ENCODE measurements around the gene CD14. TPM values are rescaled to one million over a fixed set of nuclear protein-coding genes. Genes with fewer than 3 reads are reported as not detected.

The CD14 gene
- 3.6 to 4.4 TPM (median 4.0 TPM) in 5 replicates for total RNA-seq (2022; extraction: Qiagen RNA extraction; ENCODE audit: low read depth)

GRCh38 chr5:140633021-140633471 is at the start of gene CD14:
Gene CD14 (minus strand): TSS chr5:140633175. CDS start chr5:140633071, 104 bp downstream.

GRCh38 chr5:140673187-140673976 is 40.4 kb upstream of the CD14 start, which contains the start of gene DND1:
Gene DND1 (minus strand): TSS chr5:140673576. CDS start chr5:140673542, 34 bp downstream.

GRCh38 chr5:140664359-140665119 is 31.6 kb upstream of the CD14 start, which contains the start of gene WDR55:
Gene WDR55 (plus strand): TSS chr5:140664904. CDS start chr5:140664913, 9 bp downstream.

GRCh38 chr5:140639148-140639981 is 6.4 kb upstream of the CD14 start, which contains the start of gene TMCO6:
Gene TMCO6 (plus strand): TSS chr5:140639451. CDS start chr5:140639528, 77 bp downstream.

Other genes with a start within 250 kb of the CD14 start
- 50.2 to 59.9 TPM (median 54.6 TPM) in 5 replicates for gene ANKHD1, start 231.3 kb downstream of the CD14 start, total RNA-seq (2022; extraction: Qiagen RNA extraction; ENCODE audit: low read depth)
- gene EIF4EBP3, start 85.5 kb downstream of the CD14 start, total RNA-seq (2022; extraction: Qiagen RNA extraction; ENCODE audit: low read depth): 2.1 to 2.9 TPM (median 2.6 TPM) in 5 replicates
- 39.3 to 50.7 TPM (median 47.3 TPM) in 5 replicates for gene SRA1, start 75.7 kb downstream of the CD14 start, total RNA-seq (2022; extraction: Qiagen RNA extraction; ENCODE audit: low read depth)
- 3.9 to 7.5 TPM (median 7.1 TPM) in 5 replicates for gene APBB3, start 68.6 kb downstream of the CD14 start, total RNA-seq (2022; extraction: Qiagen RNA extraction; ENCODE audit: low read depth)
- 78.4 to 87.3 TPM (median 80.6 TPM) in 5 replicates for gene SLC35A4, start 68.3 kb downstream of the CD14 start, total RNA-seq (2022; extraction: Qiagen RNA extraction; ENCODE audit: low read depth)
- 9.3 to 15.1 TPM (median 13.0 TPM) in 5 replicates for gene TMCO6, start 6.3 kb upstream of the CD14 start, total RNA-seq (2022; extraction: Qiagen RNA extraction; ENCODE audit: low read depth)
- 107 to 124 TPM (median 115 TPM) in 5 replicates for gene NDUFA2, start 14.5 kb upstream of the CD14 start, total RNA-seq (2022; extraction: Qiagen RNA extraction; ENCODE audit: low read depth)
- 94.5 to 107 TPM (median 102 TPM) in 5 replicates for gene IK, start 14.7 kb upstream of the CD14 start, total RNA-seq (2022; extraction: Qiagen RNA extraction; ENCODE audit: low read depth)
- 29.5 to 32.7 TPM (median 31.6 TPM) in 5 replicates for gene WDR55, start 31.7 kb upstream of the CD14 start, total RNA-seq (2022; extraction: Qiagen RNA extraction; ENCODE audit: low read depth)
- 0.28 to 1.4 TPM (median 0.84 TPM) in 5 replicates for gene DND1, start 40.4 kb upstream of the CD14 start, total RNA-seq (2022; extraction: Qiagen RNA extraction; ENCODE audit: low read depth)
- 76.9 to 85.2 TPM (median 79.9 TPM) in 5 replicates for gene HARS1, start 58.2 kb upstream of the CD14 start, total RNA-seq (2022; extraction: Qiagen RNA extraction; ENCODE audit: low read depth)
- gene HARS2, start 58.3 kb upstream of the CD14 start, total RNA-seq (2022; extraction: Qiagen RNA extraction; ENCODE audit: low read depth): 36.5 to 41.0 TPM (median 39.5 TPM) in 5 replicates
- 82.3 to 114 TPM (median 86.1 TPM) in 5 replicates for gene ZMAT2, start 67.3 kb upstream of the CD14 start, total RNA-seq (2022; extraction: Qiagen RNA extraction; ENCODE audit: low read depth)
- 0.10 to 0.19 TPM (median 0.16 TPM) in 5 replicates for gene PCDHA1, start 153.0 kb upstream of the CD14 start, total RNA-seq (2022; extraction: Qiagen RNA extraction; ENCODE audit: low read depth)
- gene PCDHA2, start 161.7 kb upstream of the CD14 start, total RNA-seq (2022; extraction: Qiagen RNA extraction; ENCODE audit: low read depth): 0.03 to 0.08 TPM (median 0.07 TPM) in 5 replicates
- 0.76 to 1.2 TPM (median 0.92 TPM) in 5 replicates for gene PCDHA3, start 167.9 kb upstream of the CD14 start, total RNA-seq (2022; extraction: Qiagen RNA extraction; ENCODE audit: low read depth)
- 1.5 to 2.0 TPM (median 1.8 TPM) in 5 replicates for gene PCDHA4, start 173.9 kb upstream of the CD14 start, total RNA-seq (2022; extraction: Qiagen RNA extraction; ENCODE audit: low read depth)
- 0.56 to 0.86 TPM (median 0.77 TPM) in 5 replicates for gene PCDHA5, start 188.4 kb upstream of the CD14 start, total RNA-seq (2022; extraction: Qiagen RNA extraction; ENCODE audit: low read depth)
- 0.08 to 0.10 TPM (median 0.09 TPM) in 3 of 5 replicates, not detected in the others for gene PCDHA6, start 194.8 kb upstream of the CD14 start, total RNA-seq (2022; extraction: Qiagen RNA extraction; ENCODE audit: low read depth)
- 0.03 to 0.18 TPM (median 0.06 TPM) in 5 replicates for gene PCDHA7, start 201.1 kb upstream of the CD14 start, total RNA-seq (2022; extraction: Qiagen RNA extraction; ENCODE audit: low read depth)
- 0.03 to 0.13 TPM (median 0.07 TPM) in 4 of 5 replicates, not detected in the other for gene PCDHA8, start 208.0 kb upstream of the CD14 start, total RNA-seq (2022; extraction: Qiagen RNA extraction; ENCODE audit: low read depth)
- 0.01 TPM in 1 of 5 replicates, not detected in the others for gene PCDHA9, start 215.2 kb upstream of the CD14 start, total RNA-seq (2022; extraction: Qiagen RNA extraction; ENCODE audit: low read depth)
- gene PCDHA10, start 222.7 kb upstream of the CD14 start, total RNA-seq (2022; extraction: Qiagen RNA extraction; ENCODE audit: low read depth): 0.01 to 0.06 TPM (median 0.01 TPM) in 4 of 5 replicates, not detected in the other
- gene PCDHA11, start 235.8 kb upstream of the CD14 start, total RNA-seq (2022; extraction: Qiagen RNA extraction; ENCODE audit: low read depth): 0.07 to 0.17 TPM (median 0.10 TPM) in 4 of 5 replicates, not detected in the other
- 2.7 to 3.1 TPM (median 2.9 TPM) in 5 replicates for gene PCDHA12, start 242.1 kb upstream of the CD14 start, total RNA-seq (2022; extraction: Qiagen RNA extraction; ENCODE audit: low read depth)
- gene PCDHA13, start 248.9 kb upstream of the CD14 start, total RNA-seq (2022; extraction: Qiagen RNA extraction; ENCODE audit: low read depth): 0.03 to 0.11 TPM (median 0.05 TPM) in 5 replicates

Measured in A549 treated with DMSO at 1 μM for 4 hours (cell line).